GM18868 (cell line): Measurements from ENCODE around the gene MYL4.
"Not testable (repeated sequence)": the region's sequence is repeated elsewhere in the genome, so short reads cannot be mapped to it uniquely, and the experiment has no call there.

ENCODE experiments used
- ATAC-seq: cut with Tn5 transposase; IDR thresholded peaks from one replicate; pipeline ENCODE4 v1.9.1; 2021; ENCODE audit warnings: mild to moderate bottlenecking, moderate library complexity; ENCODE audit not compliant: unreplicated experiment

Gene MYL4

GRCh38 chr17:47219621-47220475 is 10.7 kb downstream of the MYL4 start:
- no peak for ATAC-seq

- no peak for ATAC-seq
These were observed 11.4 kb downstream of the MYL4 start for GRCh38 chr17:47220531-47220999.

- no peak for ATAC-seq
These were observed 12.0 kb downstream of the MYL4 start for GRCh38 chr17:47221154-47221553.

- no peak for ATAC-seq
These were observed 12.9 kb downstream of the MYL4 start for GRCh38 chr17:47222047-47222446.

GRCh38 chr17:47223007-47223406 is 13.9 kb downstream of the MYL4 start:
- ATAC-seq: no peak

GRCh38 chr17:47223460-47223859 is 14.3 kb downstream of the MYL4 start:
- no peak for ATAC-seq

- not testable (repeated sequence) for ATAC-seq
These were observed 14.9 kb downstream of the MYL4 start for GRCh38 chr17:47224077-47224476.

- ATAC-seq: no peak
These were observed 15.8 kb downstream of the MYL4 start for GRCh38 chr17:47224966-47225365.

- ATAC-seq: no peak
These were observed 16.3 kb downstream of the MYL4 start for GRCh38 chr17:47225436-47225858.

GRCh38 chr17:47225911-47226688 is 17.0 kb downstream of the MYL4 start:
- no peak for ATAC-seq

GRCh38 chr17:47227862-47228261 is 18.7 kb downstream of the MYL4 start:
- no peak for ATAC-seq

GRCh38 chr17:47229535-47230443 is 20.6 kb downstream of the MYL4 start:
- ATAC-seq: peak; percentile 62

- ATAC-seq: no peak
These were observed 21.7 kb downstream of the MYL4 start for GRCh38 chr17:47230864-47231263.

- ATAC-seq: no peak
These were observed 22.2 kb downstream of the MYL4 start for GRCh38 chr17:47231334-47231733.

GRCh38 chr17:47231866-47232265 is 22.7 kb downstream of the MYL4 start:
- ATAC-seq: no peak

GRCh38 chr17:47232465-47232864 is 23.3 kb downstream of the MYL4 start:
- no peak for ATAC-seq

- ATAC-seq: no peak
These were observed 26.4 kb downstream of the MYL4 start for GRCh38 chr17:47235506-47235905.

- no peak for ATAC-seq
These were observed 26.8 kb downstream of the MYL4 start for GRCh38 chr17:47235923-47236322.

- no peak for ATAC-seq
These were observed 28.7 kb downstream of the MYL4 start for GRCh38 chr17:47237841-47238240.

- no peak for ATAC-seq
These were observed 29.3 kb downstream of the MYL4 start for GRCh38 chr17:47238321-47239010.
